Measurements from ENCODE around the gene ALDH5A1. TPM values are rescaled to one million over a fixed set of nuclear protein-coding genes. Genes with fewer than 3 reads are reported as not detected.
A peak's percentile ranks its signal among the peaks of the same experiment; 100 is the strongest.

Gene ALDH5A1
- polyA plus RNA-seq, 4 donors: 1.3 to 30.4 (median 4.3) TPM

GRCh38 chr6:24574809-24575208 lies 80.0 kb downstream of the ALDH5A1 start:
- WGBS, 3 donors: 79 to 92% (median 84%) methylated on average over 4 of the region's 4 CpGs
- H3K4me1 ChIP-seq (ENCODE audit: control insufficient read depth in 3 of 3, insufficient read depth in 2 of 3, low read depth in 1 of 3, low read length in 2 of 3): no peaks in the 10 kb centered on the region
- H3K9me3 ChIP-seq (ENCODE audit: control insufficient read depth in 2 of 2, insufficient read depth in 1 of 2, low read depth in 1 of 2, low read length in 1 of 2): no peaks in the 10 kb centered on the region
- H3K27me3 ChIP-seq (ENCODE audit: control insufficient read depth in 3 of 3, insufficient read depth in 3 of 3, low read length in 3 of 3): no peaks in the 10 kb centered on the region
- no peak overlapping the region for H3K4me3 ChIP-seq (ENCODE audit: low read depth in 1 of 3, low read length in 3 of 3)
- DNase-seq: no peak
- no peak overlapping the region for H3K27ac ChIP-seq (ENCODE audit: low read depth in 1 of 3, low read length in 2 of 3)
- FAIRE-seq: no peak
- peaks cover 0 to 2% (median 0%) of the 10 kb centered on the region in 3 donors for H3K36me3 ChIP-seq (ENCODE audit: control insufficient read depth in 3 of 3, insufficient read depth in 2 of 3, low read depth in 1 of 3, low read length in 3 of 3)

- H3K4me1 ChIP-seq (ENCODE audit: control insufficient read depth in 3 of 3, insufficient read depth in 2 of 3, low read depth in 1 of 3, low read length in 2 of 3): peaks cover 0 to 3% (median 0%) of the 10 kb centered on the region in 3 donors
- no peaks in the 10 kb centered on the region for H3K27me3 ChIP-seq (ENCODE audit: control insufficient read depth in 3 of 3, insufficient read depth in 3 of 3, low read length in 3 of 3)
- no peak overlapping the region for H3K27ac ChIP-seq (ENCODE audit: low read depth in 1 of 3, low read length in 2 of 3)
- FAIRE-seq (no peak), DNase-seq (no peak)
- no peaks in the 10 kb centered on the region for H3K9me3 ChIP-seq (ENCODE audit: control insufficient read depth in 2 of 2, insufficient read depth in 1 of 2, low read depth in 1 of 2, low read length in 1 of 2)
- WGBS, 3 donors: 90 to 96% (median 94%) methylated on average over 6 of the region's 6 CpGs
- no peak overlapping the region for H3K4me3 ChIP-seq (ENCODE audit: low read depth in 1 of 3, low read length in 3 of 3)
- H3K36me3 ChIP-seq (ENCODE audit: control insufficient read depth in 3 of 3, insufficient read depth in 2 of 3, low read depth in 1 of 3, low read length in 3 of 3): peaks cover 0 to 2% (median 0%) of the 10 kb centered on the region in 3 donors
Measured at GRCh38 chr6:24576447-24576846, 81.7 kb downstream of the ALDH5A1 start.

- H3K27me3 ChIP-seq (ENCODE audit: control insufficient read depth in 3 of 3, insufficient read depth in 3 of 3, low read length in 3 of 3): no peaks in the 10 kb centered on the region
- no peak overlapping the region for H3K27ac ChIP-seq (ENCODE audit: low read depth in 1 of 3, low read length in 2 of 3)
- DNase-seq: peak; percentile 70 to 81
- H3K36me3 ChIP-seq (ENCODE audit: control insufficient read depth in 3 of 3, insufficient read depth in 2 of 3, low read depth in 1 of 3, low read length in 3 of 3): no peaks in the 10 kb centered on the region
- no peak overlapping the region for H3K4me3 ChIP-seq (ENCODE audit: low read depth in 1 of 3, low read length in 3 of 3)
- H3K9me3 ChIP-seq (ENCODE audit: control insufficient read depth in 2 of 2, insufficient read depth in 1 of 2, low read depth in 1 of 2, low read length in 1 of 2): no peaks in the 10 kb centered on the region
- 48 to 58% (median 56%) methylated on average over 7 of the region's 7 CpGs for WGBS, 3 donors
- H3K4me1 ChIP-seq (ENCODE audit: control insufficient read depth in 3 of 3, insufficient read depth in 2 of 3, low read depth in 1 of 3, low read length in 2 of 3): peaks cover 0 to 26% (median 0%) of the 10 kb centered on the region in 3 donors
- no peak for FAIRE-seq
Measured at GRCh38 chr6:24581084-24581669, 86.4 kb downstream of the ALDH5A1 start.

- H3K9me3 ChIP-seq (ENCODE audit: control insufficient read depth in 2 of 2, insufficient read depth in 1 of 2, low read depth in 1 of 2, low read length in 1 of 2): no peaks in the 10 kb centered on the region
- no peaks in the 10 kb centered on the region for H3K36me3 ChIP-seq (ENCODE audit: control insufficient read depth in 3 of 3, insufficient read depth in 2 of 3, low read depth in 1 of 3, low read length in 3 of 3)
- H3K27me3 ChIP-seq (ENCODE audit: control insufficient read depth in 3 of 3, insufficient read depth in 3 of 3, low read length in 3 of 3): no peaks in the 10 kb centered on the region
- H3K4me3 ChIP-seq (ENCODE audit: low read depth in 1 of 3, low read length in 3 of 3): no peak overlapping the region
- WGBS, 3 donors: 4 to 17% (median 10%) methylated on average over 15 of the region's 15 CpGs
- H3K4me1 ChIP-seq (ENCODE audit: control insufficient read depth in 3 of 3, insufficient read depth in 2 of 3, low read depth in 1 of 3, low read length in 2 of 3): peaks cover 0 to 29% (median 0%) of the 10 kb centered on the region in 3 donors
- no peak for FAIRE-seq
- peak; percentile 85 to 88 for DNase-seq
- peak overlapping the region in 1 of 3 donors; percentile 77 for H3K27ac ChIP-seq (ENCODE audit: low read depth in 1 of 3, low read length in 2 of 3)
Measured at GRCh38 chr6:24583463-24584381, 89.0 kb downstream of the ALDH5A1 start.

GRCh38 chr6:24584382-24584720 lies 89.6 kb downstream of the ALDH5A1 start:
- H3K27me3 ChIP-seq (ENCODE audit: control insufficient read depth in 3 of 3, insufficient read depth in 3 of 3, low read length in 3 of 3): no peaks in the 10 kb centered on the region
- no peaks in the 10 kb centered on the region for H3K36me3 ChIP-seq (ENCODE audit: control insufficient read depth in 3 of 3, insufficient read depth in 2 of 3, low read depth in 1 of 3, low read length in 3 of 3)
- H3K4me1 ChIP-seq (ENCODE audit: control insufficient read depth in 3 of 3, insufficient read depth in 2 of 3, low read depth in 1 of 3, low read length in 2 of 3): peaks cover 0 to 29% (median 0%) of the 10 kb centered on the region in 3 donors
- peak overlapping the region in 1 of 3 donors; percentile 77 for H3K27ac ChIP-seq (ENCODE audit: low read depth in 1 of 3, low read length in 2 of 3)
- no peak for DNase-seq
- 41 to 61% (median 48%) methylated on average over 2 of the region's 2 CpGs for WGBS, 3 donors
- H3K9me3 ChIP-seq (ENCODE audit: control insufficient read depth in 2 of 2, insufficient read depth in 1 of 2, low read depth in 1 of 2, low read length in 1 of 2): no peaks in the 10 kb centered on the region
- FAIRE-seq: no peak
- no peak overlapping the region for H3K4me3 ChIP-seq (ENCODE audit: low read depth in 1 of 3, low read length in 3 of 3)

Other genes with a start within 250 kb of the ALDH5A1 start
- 1 to 10 TPM in 1 of 4 donors, under 1 TPM in 1, not detected in 2; 0.49 to 6.9 TPM for gene DCDC2, start 136.9 kb upstream of the ALDH5A1 start, polyA plus RNA-seq
- gene MRS2, start 92.0 kb upstream of the ALDH5A1 start, polyA plus RNA-seq: 10 to 100 TPM in 3 of 4 donors, 1 to 10 TPM in 1; 7.0 to 24.4 (median 15.3) TPM
- gene GPLD1, start 5.4 kb upstream of the ALDH5A1 start, polyA plus RNA-seq: 1 to 10 TPM in 1 of 4 donors, under 1 TPM in 1, not detected in 2; 0.28 to 1.4 TPM
- gene KIAA0319, start 151.2 kb downstream of the ALDH5A1 start, polyA plus RNA-seq: 1 to 10 TPM in 1 of 4 donors, under 1 TPM in 1, not detected in 2; 0.18 to 1.5 TPM
- 100 to 1,000 TPM in 3 of 4 donors, 10 to 100 TPM in 1; 76.2 to 419 (median 293) TPM for gene TDP2, start 171.9 kb downstream of the ALDH5A1 start, polyA plus RNA-seq
- gene ACOT13, start 172.1 kb downstream of the ALDH5A1 start, polyA plus RNA-seq: 10 to 100 TPM; 10.5 to 26.9 (median 16.2) TPM
- 10 to 100 TPM; 34.3 to 83.4 (median 49.5) TPM for gene C6orf62, start 224.2 kb downstream of the ALDH5A1 start, polyA plus RNA-seq